Spinal cord (tissue), 10 donors: ENCODE measurements around the gene SLPI. TPM values are rescaled to one million over a fixed set of nuclear protein-coding genes. Genes with fewer than 3 reads are reported as not detected.

Source experiments
- DNase-seq, 6 donors: peaks; one replicate each; pipeline versions ENCODE4 v3.0.0 to v3.0.0-alpha.2; 2013 to 2015; ENCODE audit warnings: low spot score in 6 of 6, low read depth in 4 of 6
- H3K27ac ChIP-seq: one replicate; pipeline ENCODE4 v1.5.1; 2013; ENCODE audit warnings: low read depth, low read length, control low read depth
- H3K27me3 ChIP-seq: one replicate; pipeline ENCODE4 v1.6.1; 2013; ENCODE audit warnings: low read length; ENCODE audit not compliant: control insufficient read depth, insufficient read depth
- H3K36me3 ChIP-seq: one replicate; pipeline ENCODE4 v1.6.1; 2013; ENCODE audit warnings: low read length; ENCODE audit not compliant: control insufficient read depth, insufficient read depth
- H3K4me1 ChIP-seq: one replicate; pipeline ENCODE4 v1.6.1; 2013; ENCODE audit warnings: low read length; ENCODE audit not compliant: control insufficient read depth, insufficient read depth
- H3K4me3 ChIP-seq: one replicate; pipeline ENCODE4 v1.5.1; 2013; ENCODE audit warnings: low read depth, low read length, control low read depth
- H3K9me3 ChIP-seq: one replicate; pipeline ENCODE4 v1.6.1; 2013; ENCODE audit warnings: low read length; ENCODE audit not compliant: control insufficient read depth, insufficient read depth
- WGBS: methylation state at CpG from one replicate; pipeline ENCODE4 v1.1.5; 2013; ENCODE audit warnings: missing lambda C conversion rate; ENCODE audit not compliant: insufficient coverage; 5-methylcytosine and 5-hydroxymethylcytosine counted together
- polyA plus RNA-seq, 2 donors: library from polyadenylated mRNA; unstranded; fragments of 120-200 nt; gene quantifications; one replicate each; pipeline ENCODE4 v1.2.1, GENCODE V29; 2013; ENCODE audit not compliant: insufficient read length in 2 of 2
- total RNA-seq, 2 donors: library from RNA; depleted of rRNA in 1 of 2; stranded (reverse); fragments of 120-200 nt in 1 of 2; fragments of >200 nt in 1 of 2; gene quantifications; one replicate each; pipeline versions ENCODE4 v1.2.3 to v1.2.4, GENCODE V29; 2013 to 2014
- donor health status: healthy.

SLPI gene
- total and polyA plus RNA-seq, 4 donors, result 5.2 to 15.5 (median 9.5) TPM

DNA sequence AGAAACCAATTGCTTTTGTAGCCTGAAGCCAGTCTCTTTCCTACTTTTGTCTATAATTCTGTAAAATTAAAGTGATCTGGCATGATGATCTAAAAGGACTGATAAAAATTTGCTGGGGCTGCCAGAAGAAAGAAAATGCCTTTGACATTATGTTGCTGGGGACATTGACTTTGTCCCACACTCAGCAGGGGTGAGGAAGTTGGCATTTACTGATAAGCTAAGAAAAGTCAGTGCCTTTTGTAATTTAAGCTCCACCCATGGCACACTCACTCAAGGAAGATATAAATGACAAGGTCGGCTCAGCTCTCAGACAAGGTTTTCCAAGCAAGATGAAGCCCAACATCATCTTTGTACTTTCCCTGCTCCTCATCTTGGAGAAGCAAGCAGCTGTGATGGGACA, 47.6 kb downstream of the SLPI start, which contains the start of gene SEMG1:
TSS of gene SEMG1 (plus strand) at position 309 of the 400 bp plus-strand sequence. CDS start at position 330, 21 bp downstream.
- no peaks in the 10 kb centered on the region for H3K36me3 ChIP-seq
- no CpG with 5 or more reads among the region's 1 CpG for WGBS
- H3K4me1 ChIP-seq, result no peaks in the 10 kb centered on the region
- no peaks in the 10 kb centered on the region for H3K27me3 ChIP-seq
- H3K4me3 ChIP-seq, result no peak within 1 kb of the TSS
- DNase-seq, result no peak
- H3K9me3 ChIP-seq, result no peaks in the 10 kb centered on the region
- H3K27ac ChIP-seq, result no peak within 1 kb of the TSS

Other genes starting within 250 kb of the SLPI start
- gene KCNS1, start 153.4 kb downstream of the SLPI start, total RNA-seq, result 1 to 10 TPM; 4.0 to 6.4 TPM
- gene KCNS1, start 153.4 kb downstream of the SLPI start, polyA plus RNA-seq, result 1 to 10 TPM; 7.0 to 7.9 TPM
- under 1 TPM in 1 of 2 donors, not detected in 1; 0.28 TPM for gene WFDC5, start 139.4 kb downstream of the SLPI start, total RNA-seq
- under 1 TPM; 0.33 to 0.57 TPM for gene WFDC5, start 139.4 kb downstream of the SLPI start, polyA plus RNA-seq
- not detected for gene WFDC12, start 130.1 kb downstream of the SLPI start, total RNA-seq
- gene WFDC12, start 130.1 kb downstream of the SLPI start, polyA plus RNA-seq, result not detected
- not detected for gene PI3, start 79.7 kb downstream of the SLPI start, total RNA-seq
- not detected for gene PI3, start 79.7 kb downstream of the SLPI start, polyA plus RNA-seq
- gene SEMG1, start 47.5 kb downstream of the SLPI start, total RNA-seq, result not detected
- gene SEMG1, start 47.5 kb downstream of the SLPI start, polyA plus RNA-seq, result not detected
- gene SEMG2, start 33.2 kb downstream of the SLPI start, total RNA-seq, result not detected
- not detected for gene SEMG2, start 33.2 kb downstream of the SLPI start, polyA plus RNA-seq
- under 1 TPM; 0.11 to 0.20 TPM for gene RBPJL, start 52.3 kb upstream of the SLPI start, total RNA-seq
- under 1 TPM; 0.53 to 0.59 TPM for gene RBPJL, start 52.3 kb upstream of the SLPI start, polyA plus RNA-seq
- 10 to 100 TPM; 13.0 to 21.2 TPM for gene MATN4, start 53.7 kb upstream of the SLPI start, total RNA-seq
- gene MATN4, start 53.7 kb upstream of the SLPI start, polyA plus RNA-seq, result 1 to 10 TPM; 3.6 to 9.9 TPM
- 10 to 100 TPM; 12.8 to 25.5 TPM for gene SDC4, start 93.9 kb upstream of the SLPI start, total RNA-seq
- gene SDC4, start 93.9 kb upstream of the SLPI start, polyA plus RNA-seq, result 10 to 100 TPM in 1 of 2 donors, 1 to 10 TPM in 1; 5.6 to 10.6 TPM
- gene SYS1, start 108.6 kb upstream of the SLPI start, total RNA-seq, result 10 to 100 TPM; 19.1 to 25.1 TPM
- gene SYS1, start 108.6 kb upstream of the SLPI start, polyA plus RNA-seq, result 10 to 100 TPM; 30.1 to 32.8 TPM
- under 1 TPM; 0.39 to 0.69 TPM for gene TP53TG5, start 123.8 kb upstream of the SLPI start, total RNA-seq
- gene TP53TG5, start 123.8 kb upstream of the SLPI start, polyA plus RNA-seq, result 1 to 10 TPM; 1.7 to 3.9 TPM
- 10 to 100 TPM; 22.7 to 31.5 TPM for gene DBNDD2, start 153.7 kb upstream of the SLPI start, total RNA-seq
- gene DBNDD2, start 153.7 kb upstream of the SLPI start, polyA plus RNA-seq, result 10 to 100 TPM; 68.7 to 69.3 TPM
- 10 to 100 TPM; 22.1 to 87.6 TPM for gene PIGT, start 161.6 kb upstream of the SLPI start, total RNA-seq
- 10 to 100 TPM; 75.4 to 98.4 TPM for gene PIGT, start 161.6 kb upstream of the SLPI start, polyA plus RNA-seq
- gene WFDC2, start 215.2 kb upstream of the SLPI start, total RNA-seq, result 1 to 10 TPM; 7.0 to 8.1 TPM
- gene WFDC2, start 215.2 kb upstream of the SLPI start, polyA plus RNA-seq, result 10 to 100 TPM; 64.9 to 70.0 TPM